Cardiac septum (tissue), 1 donor: ENCODE measurements around the gene SLX1B. TPM values are rescaled to one million over a fixed set of nuclear protein-coding genes. Genes with fewer than 3 reads are reported as not detected.
"Not testable (repeated sequence)": the region's sequence is repeated elsewhere in the genome, so short reads cannot be mapped to it uniquely, and the experiment has no call there.

Experiments used
- DNase-seq: peaks from one replicate; pipeline ENCODE4 v3.0.0-alpha.2; 2020; ENCODE audit warnings: low spot score
- intact Hi-C: fragments of 100-400 bp; cut with DNase I; formaldehyde crosslinking; loops from one replicate; pipeline ENCODE4 v1.14.0; 2022
- long read RNA-seq: library from polyadenylated mRNA; unstranded; transcript quantifications from one replicate; pipeline ENCODE4 v2.0.0, GENCODE V29; 2021
- total RNA-seq: library from RNA; stranded (reverse); fragmentation: NEBNext Ultra II Directional; extraction: Animal tissue kit (Norgen Biotek cat#: 25700); gene quantifications from one replicate; pipeline ENCODE4 v1.2.1, GENCODE V29; 2021
- donor health status: DM: no; HTN: no; CAD: no.

Gene SLX1B
- 4.4 TPM for total RNA-seq
- long read RNA-seq, transcript SLX1B-201 (6 exons, 1,165 nt), result major isoform, 9 of 10 reads
- long read RNA-seq, partial matches to known transcripts, result 0 of 10 reads
- long read RNA-seq, other reads (novel, unspliced or antisense), result 1 of 10 reads

GRCh38 chr16:29454269-29454668, at the start of gene SLX1B, which contains the start of gene BOLA2:
SLX1B (plus strand) TSS chr16:29454533.
BOLA2 (minus strand) TSS chr16:29454351; CDS start chr16:29454253, 98 bp downstream.
- intact Hi-C loops, DNase-seq: not testable (repeated sequence)

GRCh38 chr16:29405249-29405648, 49.1 kb upstream of the SLX1B start:
- not testable (repeated sequence) for DNase-seq

GRCh38 chr16:29423587-29423986, 30.7 kb upstream of the SLX1B start:
- DNase-seq, intact Hi-C loops: not testable (repeated sequence)

More at GRCh38 chr16:29405249-29405648, 49.1 kb upstream of the SLX1B start:
- intact Hi-C loops, result not testable (repeated sequence)

GRCh38 chr16:29425390-29425789, 28.9 kb upstream of the SLX1B start:
- intact Hi-C loops, DNase-seq: not testable (repeated sequence)

GRCh38 chr16:29453754-29454153, 579 bp upstream of the SLX1B start:
- DNase-seq, intact Hi-C loops: not testable (repeated sequence)

- DNase-seq, intact Hi-C loops: not testable (repeated sequence)
These were observed 495 bp downstream of the SLX1B start for GRCh38 chr16:29454828-29455227.

- intact Hi-C loops, DNase-seq: not testable (repeated sequence)
These were observed 3.3 kb downstream of the SLX1B start for GRCh38 chr16:29457660-29458059.

- DNase-seq, result not testable (repeated sequence)
These were observed 5.6 kb downstream of the SLX1B start, which contains the start of gene SULT1A4 for GRCh38 chr16:29459706-29460646. SULT1A4 (plus strand) TSS chr16:29459913; CDS start chr16:29461386, 1,473 bp downstream.

GRCh38 chr16:29460647-29461030, 6.3 kb downstream of the SLX1B start:
- intact Hi-C loops, DNase-seq: not testable (repeated sequence)

More at GRCh38 chr16:29459706-29460646, 5.6 kb downstream of the SLX1B start, which contains the start of gene SULT1A4:
- intact Hi-C loops, result not testable (repeated sequence)

GRCh38 chr16:29465985-29466824, 11.9 kb downstream of the SLX1B start:
- intact Hi-C loops, DNase-seq: not testable (repeated sequence)

GRCh38 chr16:29466904-29467303, 12.6 kb downstream of the SLX1B start:
- DNase-seq, intact Hi-C loops: not testable (repeated sequence)

GRCh38 chr16:29467654-29468366, 13.5 kb downstream of the SLX1B start:
- intact Hi-C loops, DNase-seq: not testable (repeated sequence)

- DNase-seq, result peak; percentile 81
These were observed 15.3 kb downstream of the SLX1B start for GRCh38 chr16:29469660-29470059.

GRCh38 chr16:29472065-29472464, 17.7 kb downstream of the SLX1B start:
- intact Hi-C loops, DNase-seq: not testable (repeated sequence)

More at GRCh38 chr16:29469660-29470059, 15.3 kb downstream of the SLX1B start:
- intact Hi-C loops, result not testable (repeated sequence)

- intact Hi-C loops, DNase-seq: not testable (repeated sequence)
These were observed 27.9 kb downstream of the SLX1B start for GRCh38 chr16:29482276-29482675.

- DNase-seq, intact Hi-C loops: not testable (repeated sequence)
These were observed 52.0 kb downstream of the SLX1B start, which contains the start of gene NPIPB12 for GRCh38 chr16:29506308-29506707. NPIPB12 (minus strand) TSS chr16:29506408.
